Measurements from ENCODE around the gene UPK3B.

DNA sequence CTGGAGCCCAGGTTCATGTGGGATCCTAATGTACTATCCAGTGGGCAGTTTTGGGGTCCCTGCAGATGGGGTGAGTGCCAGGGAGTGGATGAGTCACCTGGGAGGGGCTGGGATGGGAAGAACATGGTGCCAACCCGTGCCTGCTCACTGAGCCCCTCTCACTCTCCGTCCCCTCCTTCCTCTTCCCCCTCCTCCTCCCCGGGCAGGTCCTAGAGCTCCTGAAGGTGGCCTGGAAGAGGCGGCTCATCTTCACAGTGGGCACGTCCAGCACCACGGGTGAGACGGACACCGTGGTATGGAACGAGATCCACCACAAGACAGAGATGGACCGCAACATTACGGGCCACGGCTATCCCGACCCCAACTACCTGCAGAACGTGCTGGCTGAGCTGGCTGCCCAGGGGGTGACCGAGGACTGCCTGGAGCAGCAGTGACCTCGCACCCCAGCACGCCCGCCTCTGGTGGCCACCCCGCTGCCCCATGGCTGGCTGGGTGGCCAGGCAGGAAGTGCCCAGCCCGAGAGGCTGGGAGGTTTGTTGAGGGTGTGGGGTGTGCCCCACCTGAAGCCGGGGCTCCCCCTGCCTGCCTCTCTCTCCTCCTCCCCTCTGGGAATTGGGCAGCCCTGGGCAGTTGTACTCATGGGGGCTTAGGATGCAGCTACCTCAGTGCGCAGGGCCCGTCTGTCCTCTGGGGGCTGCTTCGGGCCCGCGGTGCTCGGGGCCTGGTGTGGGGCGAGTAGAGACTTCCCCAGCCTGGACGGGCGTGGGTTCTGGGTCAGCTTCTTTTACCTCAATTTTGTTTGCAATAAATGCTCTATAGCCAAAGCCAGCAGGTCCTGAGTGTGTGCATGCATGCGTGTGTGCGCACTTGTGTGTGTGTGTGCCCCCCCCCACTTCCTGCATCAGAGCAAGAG is 4.9 kb upstream of the UPK3B start:
- TF ChIP-seq, protein P1, sequence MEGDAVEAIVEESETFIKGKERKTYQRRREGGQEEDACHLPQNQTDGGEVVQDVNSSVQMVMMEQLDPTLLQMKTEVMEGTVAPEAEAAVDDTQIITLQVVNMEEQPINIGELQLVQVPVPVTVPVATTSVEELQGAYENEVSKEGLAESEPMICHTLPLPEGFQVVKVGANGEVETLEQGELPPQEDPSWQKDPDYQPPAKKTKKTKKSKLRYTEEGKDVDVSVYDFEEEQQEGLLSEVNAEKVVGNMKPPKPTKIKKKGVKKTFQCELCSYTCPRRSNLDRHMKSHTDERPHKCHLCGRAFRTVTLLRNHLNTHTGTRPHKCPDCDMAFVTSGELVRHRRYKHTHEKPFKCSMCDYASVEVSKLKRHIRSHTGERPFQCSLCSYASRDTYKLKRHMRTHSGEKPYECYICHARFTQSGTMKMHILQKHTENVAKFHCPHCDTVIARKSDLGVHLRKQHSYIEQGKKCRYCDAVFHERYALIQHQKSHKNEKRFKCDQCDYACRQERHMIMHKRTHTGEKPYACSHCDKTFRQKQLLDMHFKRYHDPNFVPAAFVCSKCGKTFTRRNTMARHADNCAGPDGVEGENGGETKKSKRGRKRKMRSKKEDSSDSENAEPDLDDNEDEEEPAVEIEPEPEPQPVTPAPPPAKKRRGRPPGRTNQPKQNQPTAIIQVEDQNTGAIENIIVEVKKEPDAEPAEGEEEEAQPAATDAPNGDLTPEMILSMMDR (IDR thresholded peaks at IDR 0.05), result no peak
- TF ChIP-seq CREB1 (CRISPR knock-in tag; IDR thresholded peaks at IDR 0.05) (no peak), JUN (CRISPR knock-in tag; IDR thresholded peaks at IDR 0.05) (no peak), IRF2 (CRISPR knock-in tag; IDR thresholded peaks at IDR 0.05; ENCODE audit: borderline replicate concordance, low read depth) (no peak), MYBL2 (CRISPR knock-in tag; IDR thresholded peaks at IDR 0.05) (no peak)
- TF ChIP-seq, protein P2, sequence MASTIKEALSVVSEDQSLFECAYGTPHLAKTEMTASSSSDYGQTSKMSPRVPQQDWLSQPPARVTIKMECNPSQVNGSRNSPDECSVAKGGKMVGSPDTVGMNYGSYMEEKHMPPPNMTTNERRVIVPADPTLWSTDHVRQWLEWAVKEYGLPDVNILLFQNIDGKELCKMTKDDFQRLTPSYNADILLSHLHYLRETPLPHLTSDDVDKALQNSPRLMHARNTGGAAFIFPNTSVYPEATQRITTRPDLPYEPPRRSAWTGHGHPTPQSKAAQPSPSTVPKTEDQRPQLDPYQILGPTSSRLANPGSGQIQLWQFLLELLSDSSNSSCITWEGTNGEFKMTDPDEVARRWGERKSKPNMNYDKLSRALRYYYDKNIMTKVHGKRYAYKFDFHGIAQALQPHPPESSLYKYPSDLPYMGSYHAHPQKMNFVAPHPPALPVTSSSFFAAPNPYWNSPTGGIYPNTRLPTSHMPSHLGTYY (CRISPR knock-in tag; IDR thresholded peaks at IDR 0.05), result no peak
- TF ChIP-seq, protein P3, sequence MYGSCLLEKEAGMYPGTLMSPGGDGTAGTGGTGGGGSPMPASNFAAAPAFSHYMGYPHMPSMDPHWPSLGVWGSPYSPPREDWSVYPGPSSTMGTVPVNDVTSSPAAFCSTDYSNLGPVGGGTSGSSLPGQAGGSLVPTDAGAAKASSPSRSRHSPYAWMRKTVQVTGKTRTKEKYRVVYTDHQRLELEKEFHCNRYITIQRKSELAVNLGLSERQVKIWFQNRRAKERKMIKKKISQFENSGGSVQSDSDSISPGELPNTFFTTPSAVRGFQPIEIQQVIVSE (CRISPR knock-in tag; IDR thresholded peaks at IDR 0.05; ENCODE audit: borderline replicate concordance), result no peak
- TF ChIP-seq, protein P4, sequence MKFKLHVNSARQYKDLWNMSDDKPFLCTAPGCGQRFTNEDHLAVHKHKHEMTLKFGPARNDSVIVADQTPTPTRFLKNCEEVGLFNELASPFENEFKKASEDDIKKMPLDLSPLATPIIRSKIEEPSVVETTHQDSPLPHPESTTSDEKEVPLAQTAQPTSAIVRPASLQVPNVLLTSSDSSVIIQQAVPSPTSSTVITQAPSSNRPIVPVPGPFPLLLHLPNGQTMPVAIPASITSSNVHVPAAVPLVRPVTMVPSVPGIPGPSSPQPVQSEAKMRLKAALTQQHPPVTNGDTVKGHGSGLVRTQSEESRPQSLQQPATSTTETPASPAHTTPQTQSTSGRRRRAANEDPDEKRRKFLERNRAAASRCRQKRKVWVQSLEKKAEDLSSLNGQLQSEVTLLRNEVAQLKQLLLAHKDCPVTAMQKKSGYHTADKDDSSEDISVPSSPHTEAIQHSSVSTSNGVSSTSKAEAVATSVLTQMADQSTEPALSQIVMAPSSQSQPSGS (CRISPR knock-in tag; IDR thresholded peaks at IDR 0.05; ENCODE audit: borderline replicate concordance, low read depth), result no peak
- TF ChIP-seq, protein P5, sequence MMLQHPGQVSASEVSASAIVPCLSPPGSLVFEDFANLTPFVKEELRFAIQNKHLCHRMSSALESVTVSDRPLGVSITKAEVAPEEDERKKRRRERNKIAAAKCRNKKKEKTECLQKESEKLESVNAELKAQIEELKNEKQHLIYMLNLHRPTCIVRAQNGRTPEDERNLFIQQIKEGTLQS (CRISPR knock-in tag; conservative IDR thresholded peaks at IDR 0.05), result no peak
- TF ChIP-seq, protein P6, sequence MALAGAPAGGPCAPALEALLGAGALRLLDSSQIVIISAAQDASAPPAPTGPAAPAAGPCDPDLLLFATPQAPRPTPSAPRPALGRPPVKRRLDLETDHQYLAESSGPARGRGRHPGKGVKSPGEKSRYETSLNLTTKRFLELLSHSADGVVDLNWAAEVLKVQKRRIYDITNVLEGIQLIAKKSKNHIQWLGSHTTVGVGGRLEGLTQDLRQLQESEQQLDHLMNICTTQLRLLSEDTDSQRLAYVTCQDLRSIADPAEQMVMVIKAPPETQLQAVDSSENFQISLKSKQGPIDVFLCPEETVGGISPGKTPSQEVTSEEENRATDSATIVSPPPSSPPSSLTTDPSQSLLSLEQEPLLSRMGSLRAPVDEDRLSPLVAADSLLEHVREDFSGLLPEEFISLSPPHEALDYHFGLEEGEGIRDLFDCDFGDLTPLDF (CRISPR knock-in tag; IDR thresholded peaks at IDR 0.05), result no peak

All from WTC11 (cell line).